ENCODE data around the gene CEP112. TPM values are rescaled to one million over a fixed set of nuclear protein-coding genes. Genes with fewer than 3 reads are reported as not detected.

The CEP112 gene
- total and polyA plus RNA-seq, 2 donors (not counting 3 experiments of a cell fraction or from before 2014, with no cell fraction given) = 1.5 to 25.3 TPM

- DNase-seq (ENCODE audit: low read depth, low spot score) (no peak), FAIRE-seq (no peak)
- Histone ChIP-seq H3K4me3 (replicated peaks in 1 of 3; ENCODE audit: insufficient read depth in 1 of 3, low read depth in 1 of 3, low read length in 3 of 3) (no peak overlapping the region), H3K36me3 (ENCODE audit: control insufficient read depth in 2 of 2, extremely low read depth in 1 of 2, insufficient read depth in 2 of 2, low read length in 2 of 2) (no peaks in the 10 kb centered on the region), H3K79me2 (ENCODE audit: control insufficient read depth, insufficient read depth, low read length) (no peaks in the 10 kb centered on the region), H3K9me3 (replicated peaks; ENCODE audit: control insufficient read depth, insufficient read depth, low read length) (no peaks in the 10 kb centered on the region), H2AFZ (ENCODE audit: low read depth, low read length) (no peak overlapping the region), H3K4me1 (ENCODE audit: control insufficient read depth, extremely low read depth, insufficient read depth, low read length) (peaks cover 7% of the 10 kb centered on the region), H3K27me3 (ENCODE audit: control insufficient read depth in 2 of 2, insufficient read depth in 2 of 2, low read length in 2 of 2) (peaks cover 0 to under 1% of the 10 kb centered on the region in 2 experiments), H3K9me1 (replicated peaks; ENCODE audit: control insufficient read depth, extremely low read depth, insufficient read depth, low read length) (no peaks in the 10 kb centered on the region), H4K20me1 (replicated peaks; ENCODE audit: control insufficient read depth, extremely low read depth, insufficient read depth, low read length) (no peaks in the 10 kb centered on the region), H3K27ac (ENCODE audit: insufficient read depth, low read depth, low read length) (no peak overlapping the region), H3K9ac (replicated peaks; ENCODE audit: extremely low read depth, insufficient read depth, low read length) (no peak overlapping the region), H3K4me2 (ENCODE audit: insufficient read depth, low read length) (no peak overlapping the region)
- ChIA-PET POLR2A (no interaction called here), CTCF (no interaction called here)
- dilution Hi-C loops (cut with MboI; ENCODE audit: extremely low pct_ligation_motif_present, low sequenced_read_pairs) = no loop called here
- intact Hi-C loops (cut with micrococcal nuclease) = no loop called here
- no TSS peak for BruUV-seq (replicated peaks)
- TF ChIP-seq POLR2AphosphoS5 (IDR thresholded peaks at IDR 0.05; ENCODE audit: insufficient read depth, low read depth, low read length) = no peak
- TF ChIP-seq MAX (IDR thresholded peaks at IDR 0.05; ENCODE audit: insufficient read depth, insufficient read length) = no peak
- no peak for TF ChIP-seq GATA2 (IDR thresholded peaks at IDR 0.05; ENCODE audit: insufficient read depth, insufficient read length, low read depth, low read length)
- TF ChIP-seq JUN (IDR thresholded peaks at IDR 0.05; ENCODE audit: borderline replicate concordance, insufficient read depth, insufficient read length, low read depth) = no peak
- no peak for TF ChIP-seq EZH2 (IDR thresholded peaks at IDR 0.05; ENCODE audit: borderline replicate concordance, low read depth, low read length, severe bottlenecking)
- no peak for TF ChIP-seq CTCF (IDR thresholded peaks at IDR 0.05; ENCODE audit: extremely low read depth in 1 of 2, insufficient read depth in 1 of 2, low read depth in 1 of 2, low read length in 2 of 2)
- no peak for TF ChIP-seq FOS (IDR thresholded peaks at IDR 0.05; ENCODE audit: borderline replicate concordance, insufficient read depth, low read length)
- no peak for TF ChIP-seq POLR2A (IDR thresholded peaks at IDR 0.05; ENCODE audit: low read depth, low read length)
- TF ChIP-seq MYC (IDR thresholded peaks at IDR 0.05; ENCODE audit: low read depth, low read length) = no peak
These were observed 43.6 kb upstream of the CEP112 start for GRCh38 chr17:66235377-66235994.

Measured in endothelial cell of umbilical vein (primary cell).